ENCODE data around the gene FRMPD4.

FRMPD4 gene

DNA sequence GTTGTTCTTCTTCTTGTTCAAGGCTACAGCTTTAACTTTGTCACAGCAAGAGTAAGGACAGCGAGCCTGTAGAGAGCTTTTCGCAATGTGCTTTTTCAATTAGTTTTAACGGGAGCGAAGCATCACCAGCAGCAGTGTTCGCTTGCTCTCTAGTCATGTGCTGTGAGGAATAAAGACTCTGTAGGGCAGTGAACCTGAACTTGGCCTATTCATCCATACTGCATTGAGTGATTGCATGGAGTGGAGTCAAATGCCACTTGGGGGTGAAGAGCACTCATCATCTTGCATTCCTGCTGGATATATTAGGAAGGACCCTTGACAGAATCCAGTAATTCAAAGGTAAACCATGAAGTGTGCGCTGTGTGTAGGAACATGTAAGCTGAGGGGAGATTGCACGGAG lies 240.0 kb downstream of the FRMPD4 start:
- TF ChIP-seq, protein P1, sequence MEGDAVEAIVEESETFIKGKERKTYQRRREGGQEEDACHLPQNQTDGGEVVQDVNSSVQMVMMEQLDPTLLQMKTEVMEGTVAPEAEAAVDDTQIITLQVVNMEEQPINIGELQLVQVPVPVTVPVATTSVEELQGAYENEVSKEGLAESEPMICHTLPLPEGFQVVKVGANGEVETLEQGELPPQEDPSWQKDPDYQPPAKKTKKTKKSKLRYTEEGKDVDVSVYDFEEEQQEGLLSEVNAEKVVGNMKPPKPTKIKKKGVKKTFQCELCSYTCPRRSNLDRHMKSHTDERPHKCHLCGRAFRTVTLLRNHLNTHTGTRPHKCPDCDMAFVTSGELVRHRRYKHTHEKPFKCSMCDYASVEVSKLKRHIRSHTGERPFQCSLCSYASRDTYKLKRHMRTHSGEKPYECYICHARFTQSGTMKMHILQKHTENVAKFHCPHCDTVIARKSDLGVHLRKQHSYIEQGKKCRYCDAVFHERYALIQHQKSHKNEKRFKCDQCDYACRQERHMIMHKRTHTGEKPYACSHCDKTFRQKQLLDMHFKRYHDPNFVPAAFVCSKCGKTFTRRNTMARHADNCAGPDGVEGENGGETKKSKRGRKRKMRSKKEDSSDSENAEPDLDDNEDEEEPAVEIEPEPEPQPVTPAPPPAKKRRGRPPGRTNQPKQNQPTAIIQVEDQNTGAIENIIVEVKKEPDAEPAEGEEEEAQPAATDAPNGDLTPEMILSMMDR (IDR thresholded peaks at IDR 0.05; ENCODE audit: low read depth, low read length, missing control alignments): no peak
- DNase-seq (ENCODE audit: extremely low read depth, low read depth): no peak

GRCh38 chrX:12378706-12379105 lies 240.4 kb downstream of the FRMPD4 start:
- no peak for DNase-seq (ENCODE audit: extremely low read depth, low read depth)
- TF ChIP-seq, protein P1 (IDR thresholded peaks at IDR 0.05; ENCODE audit: low read depth, low read length, missing control alignments): no peak
- H3K4me3 ChIP-seq (replicated peaks; ENCODE audit: low read depth, low read length): no peak overlapping the region

More for the DNA sequence above, 240.0 kb downstream of the FRMPD4 start:
- no peak overlapping the region for H3K4me3 ChIP-seq (replicated peaks; ENCODE audit: low read depth, low read length)

- TF ChIP-seq, protein P1 (IDR thresholded peaks at IDR 0.05; ENCODE audit: low read depth, low read length, missing control alignments): no peak
- H3K4me3 ChIP-seq (replicated peaks; ENCODE audit: low read depth, low read length): no peak overlapping the region
- no peak for DNase-seq (ENCODE audit: extremely low read depth, low read depth)
Observed at GRCh38 chrX:12379671-12380070, 241.4 kb downstream of the FRMPD4 start.

GRCh38 chrX:12383196-12383595 lies 244.9 kb downstream of the FRMPD4 start:
- no peak for DNase-seq (ENCODE audit: extremely low read depth, low read depth)
- TF ChIP-seq, protein P1 (IDR thresholded peaks at IDR 0.05; ENCODE audit: low read depth, low read length, missing control alignments): peak; percentile 16
- H3K4me3 ChIP-seq (replicated peaks; ENCODE audit: low read depth, low read length): no peak overlapping the region

DNA sequence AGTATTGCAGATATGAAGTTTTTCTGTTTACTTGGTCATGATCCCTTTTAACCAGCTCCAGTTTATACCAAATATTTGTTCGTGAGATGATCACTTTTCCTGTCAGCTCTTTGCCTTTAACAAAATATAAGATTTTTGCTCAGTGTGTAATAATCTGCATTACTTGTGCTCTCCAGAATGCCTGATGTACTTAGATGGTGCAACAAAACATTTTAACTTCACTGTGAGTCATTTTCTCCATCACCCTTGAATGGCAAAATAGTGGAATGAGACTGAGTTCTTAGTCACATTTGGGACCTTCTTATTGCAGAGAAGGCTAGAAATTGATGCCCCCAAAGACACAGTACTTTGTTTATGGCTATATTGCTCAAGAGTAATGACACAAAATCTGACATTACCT lies 252.0 kb downstream of the FRMPD4 start:
- no peak for DNase-seq (ENCODE audit: extremely low read depth, low read depth)

DNA sequence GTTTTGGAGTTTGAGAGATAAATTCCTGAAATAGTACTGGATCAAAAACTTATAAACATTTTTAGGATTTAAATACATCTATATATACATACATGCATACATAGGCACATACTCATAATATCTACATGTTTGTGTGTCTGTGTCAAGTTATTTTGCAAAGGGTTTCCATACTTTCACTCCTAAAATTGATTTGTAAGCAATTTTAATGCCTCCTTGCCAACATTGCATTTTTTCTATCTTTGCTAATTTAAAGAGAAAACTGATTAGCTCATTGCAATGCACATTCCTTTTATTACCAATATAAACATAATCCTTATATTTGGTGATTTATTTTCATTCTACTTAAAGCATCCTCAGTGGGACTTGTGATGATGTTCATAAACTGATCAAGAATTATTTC lies 258.3 kb downstream of the FRMPD4 start:
- TF ChIP-seq, protein P1 (IDR thresholded peaks at IDR 0.05; ENCODE audit: low read depth, low read length, missing control alignments): no peak
- H3K4me3 ChIP-seq (replicated peaks; ENCODE audit: low read depth, low read length): no peak overlapping the region
- no peak for DNase-seq (ENCODE audit: extremely low read depth, low read depth)

More for the DNA sequence above, 252.0 kb downstream of the FRMPD4 start:
- no peak overlapping the region for H3K4me3 ChIP-seq (replicated peaks; ENCODE audit: low read depth, low read length)
- TF ChIP-seq, protein P1 (IDR thresholded peaks at IDR 0.05; ENCODE audit: low read depth, low read length, missing control alignments): no peak

GRCh38 chrX:12400218-12400617 lies 261.9 kb downstream of the FRMPD4 start:
- no peak overlapping the region for H3K4me3 ChIP-seq (replicated peaks; ENCODE audit: low read depth, low read length)
- no peak for DNase-seq (ENCODE audit: extremely low read depth, low read depth)
- TF ChIP-seq, protein P1 (IDR thresholded peaks at IDR 0.05; ENCODE audit: low read depth, low read length, missing control alignments): no peak
